GM10847 (cell line): ENCODE results near the gene PLB1.

Experiments used
- POLR2A ChIP-seq: IDR thresholded peaks from 2 replicates; pipeline ENCODE4 v1.6.1; 2011; ENCODE audit not compliant: insufficient read length; ENCODE audit errors: extremely low read depth

Gene PLB1

DNA sequence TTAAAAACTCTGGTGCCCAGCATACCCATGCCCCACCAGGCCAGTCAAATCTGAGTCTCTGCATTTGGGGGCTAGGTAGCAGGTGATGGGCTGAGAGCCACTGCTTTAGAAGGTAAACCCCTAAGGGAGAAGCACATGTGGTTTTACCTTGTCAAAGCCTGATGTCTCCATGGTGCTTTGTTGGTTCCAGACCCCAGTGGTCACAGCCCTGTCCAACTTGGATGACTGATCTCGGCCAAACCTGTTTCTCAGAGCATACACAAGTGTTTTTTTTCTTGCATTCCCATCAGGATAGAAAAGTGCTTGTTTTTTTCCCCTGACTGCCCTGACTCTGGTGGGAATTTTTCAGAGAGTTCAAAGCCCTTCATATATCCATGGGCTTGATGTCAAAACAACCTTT, 13.5 kb downstream of the PLB1 start:
- no peak for TF ChIP-seq POLR2A

DNA sequence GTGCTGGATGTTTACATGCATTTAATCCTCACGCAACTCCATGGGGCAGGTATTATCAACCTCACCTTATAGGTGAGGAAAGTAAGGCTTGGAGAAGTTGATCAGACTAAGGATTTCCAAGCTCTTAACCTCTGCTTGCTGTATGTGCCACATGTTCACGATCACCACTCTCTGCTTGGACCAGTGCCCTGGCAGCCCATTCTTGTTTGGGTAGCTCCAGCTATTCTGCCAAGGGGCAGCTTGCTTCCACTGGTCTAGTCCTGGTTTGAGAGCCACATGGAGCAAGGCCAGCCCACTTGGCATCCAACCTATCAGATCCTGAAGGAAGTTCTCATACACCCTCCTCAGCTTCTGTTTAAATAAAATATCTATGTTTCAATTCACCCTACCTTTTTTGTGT, 14.3 kb downstream of the PLB1 start:
- TF ChIP-seq POLR2A, result no peak

DNA sequence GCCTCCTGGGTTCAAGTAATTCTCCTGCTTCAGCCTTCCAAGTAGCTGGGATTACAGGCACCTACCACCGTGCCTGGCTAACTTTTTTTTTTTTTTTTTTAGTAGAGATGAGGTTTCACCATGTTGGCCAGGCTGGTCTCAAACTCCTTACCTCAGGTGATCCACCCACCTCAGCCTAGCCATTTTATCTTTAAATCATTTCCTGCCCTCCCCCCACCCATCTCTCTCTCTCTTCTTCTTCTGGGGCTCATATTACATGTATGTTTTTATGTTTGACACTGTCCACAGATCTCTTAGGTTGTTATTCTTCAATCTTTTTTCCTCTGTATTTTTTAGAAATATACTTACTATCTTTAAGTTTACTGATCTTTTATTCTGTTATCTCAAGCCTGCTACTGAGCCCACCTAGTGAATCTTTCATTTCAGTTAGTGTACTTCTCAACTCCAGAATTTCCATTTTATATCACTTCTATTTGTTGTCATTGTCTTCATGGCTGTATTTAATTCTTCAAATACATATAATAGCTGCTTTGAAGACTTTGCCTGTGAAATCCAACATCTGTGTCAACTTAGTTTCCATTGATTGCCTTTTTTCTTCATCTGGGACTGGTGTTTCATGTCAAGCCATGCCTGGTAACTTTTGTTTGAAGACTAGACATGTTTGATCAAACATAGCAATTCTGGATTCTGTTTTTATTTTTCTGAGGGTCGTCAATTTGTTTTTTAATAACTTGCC, 16.2 kb downstream of the PLB1 start:
- TF ChIP-seq POLR2A, result no peak

DNA sequence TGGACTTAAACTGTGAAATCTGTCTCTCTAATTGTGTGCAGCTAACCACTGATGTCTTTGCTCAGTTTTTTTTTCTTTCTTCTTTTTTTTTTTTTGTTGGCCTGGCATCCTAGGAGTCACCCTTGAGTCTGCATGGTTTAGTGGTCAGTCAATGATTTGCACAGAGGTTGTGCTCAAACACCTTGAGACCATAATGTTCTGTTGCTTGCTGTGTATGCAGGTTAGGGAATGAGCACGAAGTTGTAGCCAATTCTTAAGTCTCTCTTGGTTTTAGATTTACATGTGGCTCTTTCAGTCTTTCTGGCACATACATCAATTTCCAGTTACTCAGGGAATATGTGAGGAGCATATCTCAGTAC, 16.7 kb downstream of the PLB1 start:
- TF ChIP-seq POLR2A, result no peak

DNA sequence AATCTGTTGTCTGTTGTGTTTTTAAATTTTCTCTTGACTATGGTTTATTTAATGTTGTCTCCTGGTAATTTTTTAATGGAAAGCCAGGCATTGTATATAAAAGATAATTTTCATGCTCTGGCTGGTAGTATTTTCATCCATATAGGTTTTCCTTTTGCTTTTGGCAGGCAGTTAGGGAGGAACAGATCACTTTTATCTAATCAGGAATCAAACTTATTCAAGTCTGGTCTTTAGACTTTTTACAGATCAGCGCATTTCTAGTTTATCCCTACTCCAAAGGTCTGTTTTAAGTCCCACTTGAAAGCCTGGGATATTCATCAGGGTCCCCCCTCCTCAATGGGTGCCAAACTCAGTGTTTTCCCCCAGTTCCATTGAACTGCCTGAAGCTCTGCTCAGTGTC, 17.2 kb downstream of the PLB1 start:
- no peak for TF ChIP-seq POLR2A

DNA sequence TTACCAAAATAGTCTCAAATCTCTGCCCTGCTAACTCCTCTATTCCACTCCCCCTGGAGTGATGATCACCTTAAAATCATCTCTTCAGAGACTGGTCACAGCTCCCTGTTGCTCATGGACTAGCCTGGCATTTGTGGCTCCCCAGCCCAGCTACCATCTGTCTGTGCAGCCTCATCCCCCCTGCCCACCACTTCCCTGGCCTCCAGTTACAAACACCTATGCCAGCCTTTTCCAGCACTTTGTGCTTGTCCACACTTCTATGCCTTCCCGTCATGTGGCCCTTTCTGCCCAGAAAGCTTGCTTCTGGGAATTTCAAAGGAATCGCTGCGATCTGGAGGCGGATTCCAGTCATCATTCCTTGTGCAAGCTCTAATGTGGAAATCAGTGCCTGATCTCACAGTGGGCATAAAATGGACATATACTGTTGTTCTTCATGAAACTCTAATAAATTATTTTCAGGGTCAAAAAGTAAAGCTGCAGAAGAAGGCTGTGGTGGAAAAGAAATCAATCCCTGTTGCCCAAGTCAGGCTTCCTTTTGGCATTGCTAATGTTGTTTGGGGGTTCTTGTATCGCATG, 19.4 kb downstream of the PLB1 start:
- TF ChIP-seq POLR2A, result no peak

DNA sequence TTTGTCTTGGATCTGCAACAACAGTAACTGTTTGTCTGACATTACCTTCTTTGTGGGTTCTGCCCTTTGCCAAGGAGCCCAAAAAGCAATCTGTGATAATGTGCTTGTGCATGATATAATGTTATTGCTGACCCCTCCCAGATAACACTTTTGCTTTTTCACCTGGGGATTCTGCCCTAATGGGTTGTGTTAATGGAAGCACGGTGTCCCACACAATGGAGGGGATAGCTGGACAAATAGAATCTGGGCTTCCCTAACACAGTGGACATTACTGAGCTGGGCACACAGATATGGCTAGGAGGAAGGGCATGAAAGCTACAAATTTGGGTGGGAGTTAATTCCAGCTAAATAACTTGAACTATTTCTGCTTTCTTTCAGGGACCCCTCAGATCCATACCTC, 20.6 kb downstream of the PLB1 start:
- TF ChIP-seq POLR2A, result no peak

DNA sequence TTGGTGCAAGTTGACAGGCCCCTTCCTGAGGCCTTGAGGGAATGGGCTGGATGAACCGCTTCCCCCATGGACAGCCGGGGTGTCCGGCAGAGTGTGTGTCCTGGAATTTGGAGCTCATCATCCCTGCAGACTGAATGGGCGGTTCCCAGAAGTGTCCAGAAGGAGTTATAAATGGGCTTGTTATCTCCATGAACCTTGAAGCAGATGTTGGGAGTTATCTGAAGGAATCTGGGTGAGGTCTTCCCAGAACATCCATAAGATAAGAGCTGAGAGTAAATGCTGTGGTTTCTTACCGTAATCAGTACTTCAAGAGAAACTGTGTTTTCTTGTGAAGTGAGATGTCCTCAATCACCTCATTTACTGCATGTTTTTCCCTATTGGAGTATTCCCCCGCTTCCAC, 21.1 kb downstream of the PLB1 start:
- no peak for TF ChIP-seq POLR2A

DNA sequence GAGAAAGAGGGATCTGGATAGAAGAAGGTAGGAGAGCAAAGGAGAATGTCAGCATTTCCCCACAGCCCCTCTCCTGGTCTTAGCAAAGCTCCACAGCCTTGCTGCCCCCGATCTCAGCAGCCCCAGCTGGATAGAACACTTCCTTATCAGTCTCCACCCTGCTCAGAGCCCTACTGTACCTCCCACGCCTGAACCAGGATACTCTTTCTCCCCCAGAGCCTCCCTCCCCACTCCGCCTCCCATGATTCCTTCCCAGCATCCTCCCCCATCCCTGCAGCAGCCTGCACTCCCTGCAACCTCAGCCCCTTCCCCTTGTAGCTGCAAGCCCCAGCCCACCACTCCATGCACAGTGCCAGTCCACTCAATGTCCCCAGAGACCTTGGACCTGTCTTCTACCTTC, 25.8 kb downstream of the PLB1 start:
- no peak for TF ChIP-seq POLR2A

DNA sequence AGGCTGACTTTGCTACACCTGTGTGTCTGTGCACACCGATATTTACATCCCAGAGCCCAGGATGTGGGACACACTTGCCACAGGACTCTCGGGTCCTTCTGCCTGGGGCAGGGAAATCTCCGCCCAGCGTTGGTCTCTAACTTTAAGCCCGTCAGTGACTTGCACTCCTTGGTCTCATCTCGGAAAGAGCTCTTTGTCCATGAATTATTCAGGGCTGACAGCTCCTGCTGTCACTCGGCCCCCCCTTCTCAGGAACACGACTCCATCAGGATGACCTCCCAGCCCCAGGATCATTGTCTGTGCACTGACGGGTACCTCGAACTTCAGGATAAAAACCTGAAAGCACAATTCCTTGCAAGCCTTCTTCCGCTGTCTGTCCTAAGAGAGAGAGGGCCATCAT, 26.6 kb downstream of the PLB1 start:
- no peak for TF ChIP-seq POLR2A

DNA sequence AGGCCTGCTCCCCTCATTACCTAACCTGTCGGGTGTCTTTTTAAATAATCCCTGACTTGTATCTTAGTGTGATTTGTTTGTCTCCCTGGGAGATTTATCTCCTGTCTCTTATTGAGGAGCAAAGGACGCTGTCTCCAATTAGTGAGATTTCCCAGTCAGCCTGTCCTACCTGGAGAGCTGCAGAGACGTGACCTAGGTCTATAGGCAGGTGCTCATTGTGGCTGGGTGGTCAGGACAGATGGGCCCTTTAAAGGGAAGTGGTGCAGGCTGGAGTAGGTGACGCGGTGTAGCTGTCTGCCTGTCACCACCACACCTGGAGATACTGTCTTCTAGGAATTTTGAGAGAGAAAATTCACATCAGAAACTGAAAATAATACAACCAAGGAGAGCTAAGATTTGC, 28.0 kb downstream of the PLB1 start:
- no peak for TF ChIP-seq POLR2A

DNA sequence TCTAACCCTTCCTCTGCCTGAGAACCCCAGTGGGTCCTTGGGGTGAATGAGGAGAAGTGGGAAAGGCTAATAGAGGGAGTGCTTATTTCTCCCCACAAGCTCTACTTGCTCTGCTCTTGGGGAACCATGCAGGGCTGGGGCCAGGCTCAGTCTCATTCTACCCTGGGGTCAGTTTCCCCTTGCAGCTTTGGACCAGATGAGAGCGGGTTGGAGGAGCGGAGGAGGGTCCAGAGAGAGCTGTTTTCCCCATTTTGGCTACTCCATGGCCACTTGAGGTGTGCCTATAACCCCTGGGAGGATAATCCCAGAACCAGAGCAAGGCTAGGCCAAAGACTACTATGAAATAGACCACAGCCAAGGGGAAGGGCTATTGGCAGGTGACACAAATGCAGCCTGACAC, 29.6 kb downstream of the PLB1 start:
- no peak for TF ChIP-seq POLR2A

DNA sequence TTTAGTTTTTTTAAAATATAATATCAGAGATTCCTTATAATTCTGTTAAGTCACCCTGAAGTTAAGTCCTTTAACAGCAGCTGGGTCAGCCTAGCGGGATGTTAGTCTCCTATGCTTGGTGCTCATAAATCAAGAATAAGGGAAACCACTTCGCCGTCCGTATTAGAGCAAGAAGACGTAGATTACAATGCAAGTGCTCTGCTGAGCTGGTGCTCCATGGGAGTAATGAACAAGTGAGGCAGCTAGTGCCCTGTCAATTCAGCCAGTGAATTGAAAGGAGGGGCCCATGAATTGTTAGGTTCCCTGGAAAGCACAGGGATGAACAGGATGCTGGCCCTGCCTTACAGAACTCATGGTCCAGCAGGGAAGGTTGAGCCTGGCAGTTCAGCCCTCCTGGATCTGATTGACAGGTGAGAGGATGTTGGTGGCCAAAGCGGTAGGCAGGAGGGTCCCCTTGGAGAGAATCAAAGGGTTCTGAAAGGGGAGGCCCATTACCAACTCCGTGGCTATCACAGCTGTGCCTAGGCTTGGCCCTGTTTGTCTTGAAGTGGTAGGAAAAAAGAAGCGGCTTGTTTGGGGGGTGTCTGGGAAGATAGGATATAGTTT, 30.8 kb downstream of the PLB1 start:
- no peak for TF ChIP-seq POLR2A

DNA sequence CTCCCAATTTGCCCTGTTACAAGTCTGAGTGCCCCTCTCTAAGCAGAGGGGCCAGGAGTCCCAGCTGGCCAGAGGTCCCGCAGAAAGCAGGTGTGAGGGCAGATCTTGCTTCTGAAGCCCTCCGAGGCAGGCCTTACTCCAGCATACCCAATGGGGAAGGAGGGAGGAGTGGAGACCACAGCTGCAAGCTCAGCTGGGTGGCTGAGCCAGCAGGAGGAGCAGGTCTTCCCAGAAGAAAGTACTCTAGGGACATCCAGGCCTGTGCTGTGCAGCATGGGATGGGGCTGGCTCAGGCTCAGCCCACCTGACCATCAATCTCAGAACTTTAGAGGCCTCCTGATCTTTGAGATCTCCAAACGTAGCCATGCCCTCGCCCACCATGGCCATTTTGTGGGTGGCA, 31.3 kb downstream of the PLB1 start:
- no peak for TF ChIP-seq POLR2A

DNA sequence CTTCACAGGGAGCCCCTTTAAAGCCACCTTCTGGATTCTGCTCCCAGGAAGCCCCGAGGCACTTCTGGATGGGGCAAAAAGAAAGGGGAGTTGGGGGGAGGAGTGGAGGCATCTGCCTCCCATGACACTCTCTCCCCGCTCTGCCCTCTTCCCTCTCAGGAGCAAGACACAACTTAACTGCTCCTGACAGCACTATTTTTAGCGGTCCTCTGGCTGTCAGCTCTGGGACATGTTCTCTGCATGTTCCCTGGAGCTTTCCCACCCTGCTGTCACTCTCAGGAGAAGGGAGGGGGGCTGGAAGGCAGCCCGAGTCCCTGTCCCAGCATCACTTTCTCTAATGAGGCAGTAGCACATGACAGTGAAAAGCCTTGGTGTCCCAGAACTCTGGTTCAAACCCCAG, 32.3 kb downstream of the PLB1 start:
- TF ChIP-seq POLR2A, result no peak

DNA sequence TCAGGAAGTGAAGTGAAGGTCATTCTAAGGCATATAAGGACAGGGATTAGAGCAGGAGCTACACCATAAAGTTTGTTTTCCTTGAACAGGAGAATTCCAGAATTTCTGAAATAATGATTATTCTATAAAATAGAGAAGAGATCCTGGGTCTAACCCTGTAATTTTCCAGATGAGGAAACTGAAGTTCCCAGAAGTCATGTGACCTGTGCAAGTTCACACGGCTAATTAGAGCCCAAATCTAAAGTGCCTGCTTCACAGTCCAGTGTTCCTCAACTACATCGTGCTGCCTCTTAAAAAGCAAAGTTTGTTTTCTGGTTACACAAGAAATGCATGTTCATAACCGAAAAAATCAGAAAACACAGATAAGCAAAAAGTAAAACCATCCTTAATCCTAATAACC, 34.9 kb downstream of the PLB1 start:
- TF ChIP-seq POLR2A, result no peak

DNA sequence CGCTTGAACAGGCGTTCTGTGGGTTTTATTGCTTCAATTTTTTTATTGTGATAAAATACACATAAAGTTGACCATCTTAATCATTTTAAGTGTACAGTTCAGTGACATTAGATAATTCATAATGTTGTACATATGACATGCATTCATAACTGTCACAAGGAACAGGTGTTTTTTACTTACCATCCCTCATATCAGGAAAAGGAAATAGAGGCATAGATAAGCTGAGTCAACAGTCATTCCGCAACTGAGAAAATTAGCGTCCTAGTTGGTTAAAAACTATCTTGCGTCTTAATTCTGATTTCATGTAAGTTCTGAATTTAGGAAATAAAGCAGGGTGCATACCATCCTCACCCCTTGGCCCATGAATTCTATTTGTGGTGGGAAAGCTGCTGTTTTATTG, 36.5 kb downstream of the PLB1 start:
- no peak for TF ChIP-seq POLR2A
